ENCODE data around the gene PLA2G5.

GRCh38 chr1:20093303-20093702 is 23.3 kb downstream of the PLA2G5 start:
- TF ChIP-seq CTCF (IDR thresholded peaks at IDR 0.05; ENCODE audit: low read length) (no peak), EZH2 (optimal IDR thresholded peaks at IDR 0.05; ENCODE audit: low read depth, low read length) (no peak)

All from MM.1S (cell line).